Skin epidermis (tissue), 12 donors: Measurements from ENCODE around the gene CFAP52.
A peak's percentile ranks its signal among the peaks of the same experiment; 100 is the strongest.
"Not testable (repeated sequence)": the region's sequence is repeated elsewhere in the genome, so short reads cannot be mapped to it uniquely, and the experiment has no call there.

Experiments
- H3K27ac ChIP-seq, 21 experiments: fragments of 200-600 bp; sonication (generic) in 11 of 21; one replicate each; pipeline ENCODE4 v1.5.0; 2020; ENCODE audit warnings: mild to moderate bottlenecking in 3 of 21, inconsistent platforms in 2 of 21, moderate library complexity in 2 of 21
- H3K4me3 ChIP-seq, 7 experiments: fragments of 200-600 bp; sonication (generic) in 2 of 7; one replicate each; pipeline ENCODE4 v1.5.0; 2020; ENCODE audit warnings: inconsistent platforms in 2 of 7, mild to moderate bottlenecking in 2 of 7, moderate library complexity in 1 of 7

CFAP52 gene, protein sequence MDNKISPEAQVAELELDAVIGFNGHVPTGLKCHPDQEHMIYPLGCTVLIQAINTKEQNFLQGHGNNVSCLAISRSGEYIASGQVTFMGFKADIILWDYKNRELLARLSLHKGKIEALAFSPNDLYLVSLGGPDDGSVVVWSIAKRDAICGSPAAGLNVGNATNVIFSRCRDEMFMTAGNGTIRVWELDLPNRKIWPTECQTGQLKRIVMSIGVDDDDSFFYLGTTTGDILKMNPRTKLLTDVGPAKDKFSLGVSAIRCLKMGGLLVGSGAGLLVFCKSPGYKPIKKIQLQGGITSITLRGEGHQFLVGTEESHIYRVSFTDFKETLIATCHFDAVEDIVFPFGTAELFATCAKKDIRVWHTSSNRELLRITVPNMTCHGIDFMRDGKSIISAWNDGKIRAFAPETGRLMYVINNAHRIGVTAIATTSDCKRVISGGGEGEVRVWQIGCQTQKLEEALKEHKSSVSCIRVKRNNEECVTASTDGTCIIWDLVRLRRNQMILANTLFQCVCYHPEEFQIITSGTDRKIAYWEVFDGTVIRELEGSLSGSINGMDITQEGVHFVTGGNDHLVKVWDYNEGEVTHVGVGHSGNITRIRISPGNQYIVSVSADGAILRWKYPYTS

DNA sequence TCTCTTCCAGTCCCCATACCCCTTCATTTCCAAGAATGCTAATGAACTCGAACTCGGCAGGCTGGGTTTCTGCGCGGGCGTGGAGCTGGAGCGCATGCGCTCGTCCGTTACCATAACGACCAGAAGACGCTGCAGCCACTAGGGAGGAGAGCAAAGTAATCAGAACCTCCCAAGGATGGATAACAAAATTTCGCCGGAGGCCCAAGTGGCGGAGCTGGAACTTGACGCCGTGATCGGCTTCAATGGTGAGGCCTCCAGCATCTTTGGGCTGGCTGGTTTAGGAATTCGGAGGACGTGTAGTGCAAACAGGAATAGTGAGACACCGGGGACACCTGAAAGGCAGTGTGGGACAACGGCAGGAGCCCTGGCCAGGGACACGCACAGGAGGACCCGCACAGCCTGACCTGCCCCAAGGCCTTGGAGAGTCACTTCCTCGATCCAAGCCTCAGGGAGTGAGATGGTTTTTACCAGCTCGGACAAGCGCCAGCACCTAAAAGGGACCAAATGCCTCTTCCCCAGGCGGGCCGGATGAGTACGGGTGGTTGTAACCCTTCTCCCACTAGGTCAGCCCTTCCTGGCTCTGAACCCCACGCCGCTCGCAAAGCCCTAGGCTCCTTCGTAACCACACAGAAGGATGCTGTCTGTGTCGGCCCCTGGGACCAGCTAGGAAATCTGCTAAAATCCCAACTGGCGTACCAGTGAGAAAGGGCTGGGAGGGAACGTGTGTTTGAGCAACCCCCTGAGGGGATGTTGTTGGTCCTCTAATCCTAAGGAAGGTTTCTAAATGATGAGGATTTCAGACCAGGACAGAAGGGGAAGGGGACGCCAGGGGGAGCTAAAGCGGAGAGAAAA, at the start of gene CFAP52:
Gene CFAP52, plus strand, starts transcription at position 122 of the 852 bp plus-strand sequence. Its CDS starts 54 bp downstream, at position 176.
- Histone ChIP-seq H3K4me3 (peak within 1 kb of the TSS; percentile 53 to 95 (median 72)), H3K27ac (peak within 1 kb of the TSS in 19 of 21 experiments; percentile 5 to 82 (median 74))

DNA sequence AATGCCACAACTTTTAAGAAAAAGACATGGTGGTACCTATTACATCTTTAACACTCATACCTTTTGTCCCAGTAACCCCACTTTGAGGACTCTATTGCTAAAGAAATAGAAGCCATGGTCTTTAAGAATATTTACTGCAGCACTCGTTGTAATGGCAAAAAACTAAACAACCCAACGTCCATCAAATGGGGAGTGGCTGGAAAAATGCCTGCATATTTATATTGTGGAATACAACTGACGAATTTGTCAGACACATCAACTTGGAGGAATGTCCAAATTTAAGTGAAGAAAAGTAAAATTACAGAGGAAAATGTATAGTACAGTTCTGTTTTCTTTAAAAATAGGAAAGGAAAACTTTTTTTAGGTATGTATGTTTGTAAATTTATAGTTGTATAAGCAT, 48.7 kb upstream of the CFAP52 start:
- no peak overlapping the region for H3K27ac ChIP-seq
- no peak overlapping the region for H3K4me3 ChIP-seq

DNA sequence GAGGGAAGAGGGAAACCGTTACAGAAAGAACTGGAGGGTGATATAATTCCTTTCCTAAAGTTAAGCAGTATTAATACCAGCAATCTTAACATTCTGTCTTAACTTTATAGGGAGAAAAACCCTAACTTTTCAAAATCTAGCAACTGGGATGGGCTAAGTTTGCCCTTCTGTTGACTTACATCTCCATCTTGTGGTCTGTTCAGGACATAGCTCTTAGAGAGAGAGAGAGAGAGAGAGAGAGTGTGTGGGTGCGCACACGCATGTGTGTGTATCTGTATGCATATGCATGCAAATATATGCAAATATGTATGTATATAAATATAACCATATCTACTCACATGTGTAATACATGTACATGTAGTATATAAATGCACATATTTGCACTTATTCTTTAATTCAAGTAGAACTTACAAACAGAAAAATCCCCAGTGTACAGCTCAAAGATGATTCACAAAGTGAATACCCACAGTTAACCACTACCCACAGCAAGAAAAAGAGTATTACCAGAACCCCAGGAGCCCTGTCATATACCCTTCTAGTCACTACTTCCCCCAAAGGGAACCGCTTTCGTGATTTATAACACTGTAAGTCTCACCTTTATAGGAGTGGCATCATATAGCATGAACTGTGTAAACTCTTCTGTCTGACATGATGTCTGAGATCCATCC, 47.3 kb upstream of the CFAP52 start:
- Histone ChIP-seq H3K27ac (no peak overlapping the region), H3K4me3 (no peak overlapping the region)

DNA sequence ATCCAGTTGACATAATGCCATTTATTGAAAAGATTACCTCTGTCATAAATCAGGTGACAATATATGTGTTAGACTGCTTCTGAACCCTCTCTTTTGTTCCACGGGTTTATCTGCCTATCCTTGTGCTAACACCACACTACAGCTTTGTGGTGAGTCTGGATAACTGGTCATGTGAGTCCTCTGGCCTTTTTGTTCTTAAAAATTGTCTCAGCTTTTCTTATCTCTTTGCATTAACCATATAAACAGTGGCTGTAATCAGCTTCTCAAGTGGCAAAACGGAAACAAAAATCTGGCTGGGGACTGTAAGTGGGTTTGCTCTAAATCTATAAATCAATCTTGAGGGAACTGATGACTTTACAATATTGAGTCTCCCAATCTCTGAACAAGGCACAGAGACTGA, 45.4 kb upstream of the CFAP52 start:
- Histone ChIP-seq H3K4me3 (no peak overlapping the region), H3K27ac (no peak overlapping the region)

DNA sequence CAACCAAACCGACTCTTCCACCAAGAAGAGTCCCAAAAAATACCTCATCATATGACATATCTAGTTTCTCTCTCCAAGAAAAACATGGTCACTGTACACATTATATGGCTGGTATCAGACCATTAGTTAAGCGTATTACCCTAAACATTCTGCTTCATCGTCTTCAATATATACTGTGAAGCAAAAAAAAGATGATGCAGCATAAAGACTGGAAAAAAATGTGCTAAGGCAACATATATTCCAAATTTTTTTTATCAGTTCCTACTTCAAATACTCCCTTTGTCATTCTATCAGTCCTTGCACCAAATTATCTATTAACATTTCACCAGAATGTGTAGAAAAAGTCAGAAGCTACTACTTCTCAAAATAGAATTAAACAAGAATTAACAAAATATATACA, 43.7 kb upstream of the CFAP52 start:
- H3K4me3 ChIP-seq, result no peak overlapping the region
- H3K27ac ChIP-seq, result no peak overlapping the region

DNA sequence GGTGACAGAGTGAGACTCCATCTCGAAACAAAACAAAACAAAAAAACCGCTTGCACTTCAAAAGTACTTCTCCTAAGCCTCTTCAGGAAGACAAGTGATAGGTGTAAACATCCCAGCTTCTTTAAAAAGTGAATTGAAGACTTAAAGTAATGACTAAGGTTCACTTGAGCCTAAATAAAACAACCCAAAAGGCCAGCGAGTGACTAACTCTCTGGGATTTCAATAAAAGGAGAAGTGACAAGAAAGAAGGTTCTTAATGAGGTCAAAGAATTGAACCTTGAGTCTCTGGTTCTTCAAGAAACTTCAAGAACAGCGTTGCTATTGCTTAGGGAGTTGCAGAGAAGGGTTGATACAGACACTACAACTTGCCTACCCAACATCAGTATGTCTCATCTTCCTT, 43.0 kb upstream of the CFAP52 start:
- Histone ChIP-seq H3K4me3 (no peak overlapping the region), H3K27ac (no peak overlapping the region)

DNA sequence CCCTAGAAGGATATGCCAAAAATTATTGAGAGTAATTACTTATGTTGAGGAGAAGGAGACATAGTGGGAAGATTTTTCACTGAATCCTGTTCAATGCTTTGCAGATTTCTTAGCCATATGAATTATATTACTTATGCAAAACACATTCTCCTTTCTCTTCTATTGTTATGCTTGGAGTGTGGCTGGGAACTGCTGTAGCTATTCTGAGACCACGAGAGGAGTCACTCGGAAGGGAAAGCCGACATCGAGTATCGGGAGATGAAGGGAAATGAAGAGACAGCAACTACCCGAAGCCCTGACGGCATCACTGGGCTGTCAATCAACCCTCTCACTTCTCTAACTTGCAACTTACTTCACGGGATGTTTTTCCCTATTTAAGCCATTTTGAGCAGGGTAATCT, 40.4 kb upstream of the CFAP52 start:
- Histone ChIP-seq H3K4me3 (no peak overlapping the region), H3K27ac (no peak overlapping the region)

DNA sequence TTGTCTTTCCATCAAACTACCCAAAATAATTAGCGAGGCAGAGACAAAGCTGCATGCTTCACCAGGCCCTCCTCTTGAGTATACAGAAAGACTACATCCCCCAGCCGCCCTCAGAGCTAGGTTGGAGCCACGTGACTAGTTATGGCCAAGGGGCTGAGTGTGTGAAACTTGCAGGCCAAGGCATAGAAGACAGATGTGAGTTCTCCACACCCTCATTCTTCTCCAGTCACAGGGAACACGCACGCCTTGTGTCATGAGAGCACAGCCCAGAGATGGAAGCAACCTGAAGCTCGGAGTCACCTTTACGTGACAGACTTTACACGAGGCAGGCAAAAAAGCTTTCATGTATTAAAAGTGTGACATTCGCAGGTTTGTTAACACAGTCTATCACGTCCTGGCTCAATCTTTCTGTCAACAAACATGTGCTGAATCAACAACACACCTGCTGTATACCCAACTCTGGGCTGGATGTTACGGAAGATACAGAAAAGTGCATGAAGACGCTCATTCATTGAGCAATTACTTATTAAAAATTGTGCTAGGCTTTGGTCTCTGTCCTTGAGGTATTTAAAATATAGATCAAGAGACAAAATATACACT, 39.2 kb upstream of the CFAP52 start:
- Histone ChIP-seq H3K27ac (no peak overlapping the region), H3K4me3 (no peak overlapping the region)

DNA sequence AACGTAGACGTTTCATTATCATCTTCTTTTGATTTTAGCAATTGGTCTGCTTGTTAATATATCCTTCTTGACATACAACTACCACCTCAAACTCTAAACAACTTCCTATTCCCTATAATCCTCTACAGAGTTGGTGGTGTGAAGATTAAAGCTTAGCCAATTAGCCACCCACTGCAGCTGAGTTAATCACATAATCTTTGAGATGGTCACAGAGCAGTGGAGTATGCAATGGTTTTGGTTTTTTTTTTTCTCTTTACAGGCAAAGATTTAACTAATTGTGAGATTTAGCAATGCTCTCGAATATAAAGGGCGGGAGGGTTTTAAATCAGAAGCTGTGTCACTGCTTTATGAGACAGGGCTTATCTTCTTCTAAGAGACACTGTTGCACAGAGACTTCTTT, 37.8 kb upstream of the CFAP52 start:
- H3K4me3 ChIP-seq, result no peak overlapping the region
- H3K27ac ChIP-seq, result no peak overlapping the region

DNA sequence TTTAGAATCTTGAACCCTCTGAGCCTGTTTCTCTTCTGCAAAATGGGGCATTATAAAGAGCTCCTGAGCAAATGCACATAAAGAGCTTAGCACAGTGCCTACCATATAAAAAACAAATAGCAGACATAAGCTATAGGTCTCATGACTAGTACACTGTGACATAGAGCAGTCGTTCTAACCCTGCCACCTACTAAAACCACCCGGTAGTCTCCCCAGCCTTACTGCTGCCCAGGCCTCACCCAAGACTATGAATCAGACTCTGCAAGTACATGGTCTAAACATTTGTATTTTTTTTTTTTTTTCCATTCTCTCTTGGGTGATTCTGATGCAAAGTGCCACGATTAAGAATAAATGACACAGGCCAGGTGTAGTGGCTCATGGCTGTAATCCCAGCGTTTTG, 34.7 kb upstream of the CFAP52 start:
- Histone ChIP-seq H3K27ac (no peak overlapping the region), H3K4me3 (no peak overlapping the region)

DNA sequence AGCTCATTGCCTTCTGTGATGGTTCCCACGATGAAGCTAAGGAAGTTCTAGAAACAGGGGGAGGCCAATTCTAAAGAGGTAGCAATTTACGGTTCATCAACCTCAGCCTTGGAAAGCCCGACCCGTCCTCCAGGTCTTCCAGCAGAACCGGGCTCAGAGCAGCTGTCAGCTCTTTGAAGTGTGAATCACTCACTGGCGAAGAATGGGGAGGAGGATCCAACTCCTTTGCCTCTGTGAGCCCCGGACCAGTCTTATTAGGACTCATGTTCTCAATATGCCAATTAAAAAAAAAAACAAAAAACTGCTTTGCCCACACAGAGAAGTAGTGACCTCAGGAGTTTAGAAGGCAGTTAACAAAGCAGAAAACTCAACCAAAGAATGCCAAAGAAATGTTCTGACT, 32.2 kb upstream of the CFAP52 start:
- Histone ChIP-seq H3K4me3 (no peak overlapping the region), H3K27ac (no peak overlapping the region)

DNA sequence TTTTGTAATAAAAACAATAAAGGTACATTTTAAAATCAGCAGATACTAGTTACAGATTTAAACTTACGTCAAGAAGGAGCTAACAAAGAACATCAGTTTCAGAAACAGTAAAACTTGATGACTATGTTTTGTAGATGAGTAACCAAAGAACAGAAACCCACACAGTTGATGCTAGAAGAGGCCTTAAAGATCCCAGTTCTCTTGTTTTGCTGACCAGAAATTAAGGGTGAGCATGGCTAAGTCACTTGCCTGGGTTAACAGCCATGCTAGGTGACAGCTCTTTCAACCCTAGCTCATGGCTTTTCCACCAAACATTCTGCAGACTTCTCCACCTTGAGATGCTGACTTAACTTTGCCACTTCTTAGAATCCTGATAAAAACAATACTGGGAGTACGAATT, 27.2 kb upstream of the CFAP52 start:
- no peak overlapping the region for H3K27ac ChIP-seq
- H3K4me3 ChIP-seq, result no peak overlapping the region

DNA sequence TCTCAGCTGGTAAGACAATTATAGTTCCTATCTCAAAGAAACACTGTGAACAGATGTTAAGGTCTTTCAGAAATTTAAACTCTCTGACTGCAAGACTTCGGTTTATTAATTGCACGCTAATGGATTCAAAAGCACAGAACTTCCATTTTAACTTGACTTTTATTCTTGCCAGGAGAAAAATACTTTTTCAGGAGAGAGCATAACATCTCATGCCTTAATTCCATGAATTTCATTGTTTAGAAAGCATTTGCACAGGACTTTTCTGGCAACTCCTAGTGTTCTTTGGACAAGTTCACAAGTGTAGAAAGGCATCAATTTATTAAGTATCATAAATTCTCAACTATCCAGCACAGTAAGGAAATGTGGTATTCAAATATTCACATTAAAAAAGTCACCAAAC, 23.3 kb upstream of the CFAP52 start:
- no peak overlapping the region for H3K27ac ChIP-seq
- no peak overlapping the region for H3K4me3 ChIP-seq

DNA sequence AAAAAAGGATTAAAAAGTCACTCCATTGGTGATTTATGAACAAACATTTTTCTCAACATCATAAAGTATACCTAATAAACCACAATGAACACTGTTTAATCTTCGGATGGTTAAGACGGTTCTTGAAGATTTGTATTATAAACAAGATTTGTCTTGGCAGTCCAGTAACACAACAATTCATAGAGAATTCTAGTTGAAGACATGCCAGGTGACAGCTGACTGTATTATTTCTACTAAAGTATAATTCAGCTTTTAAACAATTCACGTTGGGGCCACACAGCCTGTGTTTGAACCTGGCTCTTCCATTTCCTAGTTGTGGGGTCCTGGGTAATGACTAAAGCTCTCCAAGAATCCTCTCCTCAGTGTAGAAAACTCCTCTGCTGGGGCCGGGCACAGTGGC, 22.8 kb upstream of the CFAP52 start:
- no peak overlapping the region for H3K4me3 ChIP-seq
- H3K27ac ChIP-seq, result no peak overlapping the region

DNA sequence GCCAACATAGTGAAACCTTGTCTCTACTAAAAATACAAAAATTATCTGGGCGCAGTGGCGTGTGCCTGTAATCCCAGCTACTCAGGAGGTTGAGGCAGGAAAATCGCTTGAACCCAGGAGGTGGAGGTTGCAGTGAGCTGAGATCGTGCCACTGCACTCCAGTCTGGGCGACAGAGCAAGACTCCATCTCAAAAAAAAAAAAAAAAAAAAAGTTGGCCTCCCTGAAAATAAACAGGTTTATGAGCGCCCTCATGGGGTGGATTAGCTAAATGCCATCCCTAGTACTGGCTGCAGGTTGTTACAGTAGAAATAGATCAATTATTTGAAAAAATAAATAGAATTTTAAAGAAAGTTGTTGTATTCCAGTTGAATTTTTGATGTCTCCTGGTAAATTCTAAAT, 21.7 kb upstream of the CFAP52 start:
- H3K27ac ChIP-seq, H3K4me3 ChIP-seq: not testable (repeated sequence)

DNA sequence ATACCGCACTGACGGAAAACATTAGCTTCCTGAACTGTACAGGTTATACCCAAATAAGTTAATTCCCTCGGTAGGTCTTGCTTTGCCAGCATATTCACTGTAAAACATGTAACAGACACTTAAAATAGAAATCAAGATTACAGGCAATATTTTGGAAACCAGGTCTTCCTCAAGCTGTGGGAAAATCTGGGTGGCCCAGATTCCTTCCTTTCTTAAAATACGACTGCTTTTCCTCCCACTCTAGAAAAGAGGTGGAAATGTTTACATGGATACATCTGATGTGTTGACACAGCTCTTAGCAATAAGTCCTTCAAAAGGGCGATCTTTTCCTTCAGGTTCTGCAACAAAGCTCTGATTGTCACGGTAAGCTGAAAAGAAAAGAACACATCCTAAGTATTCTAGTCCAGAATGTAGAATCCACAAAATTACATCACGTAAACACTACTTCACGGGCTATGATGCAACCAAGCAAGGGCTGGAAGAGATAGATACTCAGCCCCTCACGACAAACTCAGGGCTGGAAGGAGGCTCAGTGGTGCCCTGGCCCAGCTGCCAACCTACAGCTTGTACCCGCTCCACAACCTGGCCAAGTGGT, 19.2 kb upstream of the CFAP52 start:
- H3K27ac ChIP-seq, result no peak overlapping the region
- H3K4me3 ChIP-seq, result peak overlapping the region in 1 of 7 experiments; percentile 2

DNA sequence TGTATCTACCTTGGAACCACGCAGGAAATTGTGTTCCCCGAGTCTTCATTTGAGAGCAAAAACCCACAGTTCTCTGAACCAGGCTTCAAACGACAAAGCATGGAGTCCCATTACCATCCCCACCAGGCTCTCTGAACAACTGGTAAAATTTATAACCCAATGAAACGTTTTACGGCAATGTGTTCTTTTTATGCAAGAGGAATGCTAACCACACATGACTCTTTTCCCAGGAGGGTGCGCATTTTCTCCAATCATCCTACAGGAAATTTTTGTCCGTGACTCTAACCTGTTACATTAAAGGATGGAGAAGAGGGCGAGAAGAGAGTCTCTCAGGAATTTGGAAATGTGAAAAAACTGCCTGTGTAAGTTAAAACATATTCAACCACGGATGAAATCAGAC, 18.6 kb upstream of the CFAP52 start:
- no peak overlapping the region for H3K4me3 ChIP-seq
- H3K27ac ChIP-seq, result no peak overlapping the region

DNA sequence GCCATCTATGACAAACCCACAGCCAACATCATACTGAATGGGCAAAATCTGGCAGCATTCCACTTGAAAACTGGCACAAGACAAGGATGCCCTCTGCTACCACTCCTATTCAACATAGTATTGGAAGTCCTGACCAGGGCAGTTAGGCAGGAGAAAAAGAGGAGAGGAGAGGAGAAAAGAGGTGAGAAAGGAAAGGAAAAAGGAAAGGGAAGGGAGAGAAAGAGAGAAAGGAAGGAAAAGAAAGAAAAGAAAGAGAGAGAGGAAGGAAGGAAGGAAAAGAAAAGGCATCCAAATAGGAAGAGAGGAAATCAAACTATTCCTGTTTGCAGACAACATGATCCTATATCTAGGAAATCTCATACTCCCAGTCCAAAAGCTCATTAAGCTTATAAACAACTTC, 12.3 kb upstream of the CFAP52 start:
- H3K4me3 ChIP-seq, result no peak overlapping the region
- H3K27ac ChIP-seq, result no peak overlapping the region

DNA sequence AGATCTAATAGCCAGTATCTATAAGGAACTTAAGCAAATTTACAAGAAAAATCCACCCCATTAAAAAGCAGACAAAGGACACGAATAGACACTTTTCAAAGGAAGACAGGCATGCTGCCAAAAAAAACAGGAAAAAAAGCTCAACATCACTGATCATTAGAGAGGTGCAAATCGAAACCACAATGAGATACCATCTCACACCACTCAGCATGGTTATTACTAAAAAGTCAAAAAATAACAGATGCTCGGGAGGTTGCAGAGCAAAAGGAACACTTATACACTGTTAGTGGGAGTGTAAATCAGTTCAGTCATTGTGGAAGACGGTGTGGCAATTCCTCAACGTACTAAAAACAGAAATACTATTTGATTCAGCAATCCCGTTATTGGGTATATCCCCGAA, 10.4 kb upstream of the CFAP52 start:
- no peak overlapping the region for H3K4me3 ChIP-seq
- peak overlapping the region in 2 of 21 experiments; percentile 5 to 58 for H3K27ac ChIP-seq
